HT-29 (cell line): Measurements from ENCODE around the gene SDR42E1. TPM values are rescaled to one million over a fixed set of nuclear protein-coding genes. Genes with fewer than 3 reads are reported as not detected.
"Not testable (repeated sequence)": the region's sequence is repeated elsewhere in the genome, so short reads cannot be mapped to it uniquely, and the experiment has no call there.

Source experiments
- DNase-seq: peaks from one replicate; pipeline ENCODE4 v3.0.0-alpha.2; 2015; ENCODE audit warnings: low spot score
- total RNA-seq: library from RNA; depleted of rRNA; stranded (reverse); fragments of >200 nt; shearing (Covaris generic); gene quantifications from 2 replicates; pipeline ENCODE4 v1.2.3, GENCODE V29; 2014

Gene SDR42E1
- total RNA-seq, 1 experiment from 2014 or later, result 10.2 TPM

DNA sequence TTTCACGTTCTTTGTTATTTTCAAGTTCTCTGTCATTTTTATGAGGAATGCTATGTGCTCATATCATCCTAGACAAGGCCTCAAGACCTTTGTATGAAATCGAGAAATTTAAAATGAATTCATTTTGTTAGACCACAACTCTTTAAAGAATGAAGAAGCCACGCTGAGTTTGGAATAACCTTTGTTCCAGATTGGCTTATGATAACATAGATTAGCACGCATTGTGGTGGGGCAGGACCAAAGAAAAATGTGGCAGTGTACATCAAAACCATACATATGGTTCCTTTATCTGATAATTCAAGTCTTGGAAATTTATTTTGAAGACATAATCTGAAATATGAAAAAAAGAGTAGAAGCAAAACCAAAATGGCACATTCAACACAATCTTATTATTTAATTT, 26.0 kb upstream of the SDR42E1 start:
- no peak for DNase-seq

DNA sequence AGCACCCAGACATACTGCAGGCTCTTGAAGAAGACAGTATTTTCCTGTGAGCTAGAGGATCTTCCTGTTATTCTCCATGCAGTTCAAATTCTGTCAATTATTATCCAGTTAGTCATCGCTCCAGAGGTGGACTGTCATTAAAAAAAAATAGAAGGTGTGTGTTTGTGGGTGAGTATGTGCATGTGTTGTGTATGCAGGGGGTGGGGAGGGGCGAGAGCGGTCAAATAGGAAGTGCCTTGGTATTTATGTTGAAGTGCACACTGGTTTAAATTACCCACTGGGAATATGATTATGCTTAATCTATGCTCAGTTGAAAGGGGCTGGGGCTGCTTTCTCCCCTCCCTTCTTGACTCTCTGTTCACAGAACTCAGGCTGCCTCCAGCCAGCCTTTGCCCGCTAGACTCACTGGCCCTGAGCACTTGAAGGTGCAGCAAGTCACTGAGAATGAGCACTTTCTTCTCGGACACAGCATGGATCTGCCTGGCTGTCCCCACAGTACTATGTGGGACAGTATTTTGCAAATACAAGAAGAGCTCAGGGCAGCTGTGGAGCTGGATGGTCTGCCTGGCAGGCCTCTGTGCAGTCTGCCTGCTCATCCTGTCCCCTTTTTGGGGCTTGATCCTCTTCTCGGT, 23.8 kb upstream of the SDR42E1 start, which contains the start of gene HSD17B2:
Gene HSD17B2 (plus strand): TSS at position 273 of the 632 bp plus-strand sequence. CDS start 172 bp downstream, at position 445.
- DNase-seq, result peak; percentile 87

DNA sequence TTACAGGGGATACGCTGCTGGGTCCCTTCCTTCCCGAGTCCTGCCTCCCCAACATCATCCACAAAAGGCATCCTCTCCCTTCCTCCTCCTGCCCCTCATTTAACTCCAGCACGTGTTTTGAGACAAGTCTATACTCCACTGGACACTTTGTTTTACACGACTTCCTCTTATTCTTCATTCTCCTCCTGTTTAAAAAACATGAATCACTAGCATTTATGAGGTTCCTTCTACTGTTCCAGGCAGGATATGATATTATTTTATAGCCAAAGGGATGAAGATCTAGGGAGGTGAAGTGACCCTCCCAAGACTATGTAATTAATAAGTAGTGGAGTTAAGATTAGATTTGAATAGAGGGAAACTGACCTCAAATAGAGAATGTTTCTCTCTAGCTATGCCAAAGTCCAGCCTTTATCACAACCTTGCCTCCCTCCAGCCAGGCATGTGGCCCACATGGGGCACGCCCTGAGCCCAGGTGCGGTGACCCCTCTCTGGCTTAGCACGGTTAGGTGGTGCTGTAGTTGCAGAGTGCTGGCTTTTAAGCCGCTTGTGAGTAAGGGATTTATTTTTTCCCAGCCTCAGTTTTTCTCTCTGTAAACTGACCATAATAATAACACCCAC, 22.5 kb upstream of the SDR42E1 start:
- peak; percentile 62 for DNase-seq

DNA sequence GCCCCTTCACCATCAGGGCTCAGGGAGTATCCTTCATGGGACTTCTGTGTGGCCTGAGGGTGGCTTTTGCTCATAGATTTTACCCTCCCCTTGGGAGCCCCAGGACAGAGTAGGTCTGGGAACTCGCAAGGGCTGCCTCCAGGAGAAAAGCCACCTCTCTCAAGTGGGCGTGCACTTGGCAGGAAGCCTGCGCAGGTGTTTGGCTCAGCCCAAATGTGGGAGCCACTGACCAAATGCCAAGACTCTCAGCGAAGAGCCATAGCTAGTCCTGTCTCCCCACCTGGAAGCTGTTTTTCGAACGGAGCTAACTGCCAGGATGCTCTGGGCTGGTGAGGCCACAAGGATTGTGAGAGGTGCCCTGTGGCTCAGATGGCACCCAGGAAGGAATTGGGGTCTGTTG, 21.7 kb upstream of the SDR42E1 start:
- DNase-seq, result peak; percentile 72

DNA sequence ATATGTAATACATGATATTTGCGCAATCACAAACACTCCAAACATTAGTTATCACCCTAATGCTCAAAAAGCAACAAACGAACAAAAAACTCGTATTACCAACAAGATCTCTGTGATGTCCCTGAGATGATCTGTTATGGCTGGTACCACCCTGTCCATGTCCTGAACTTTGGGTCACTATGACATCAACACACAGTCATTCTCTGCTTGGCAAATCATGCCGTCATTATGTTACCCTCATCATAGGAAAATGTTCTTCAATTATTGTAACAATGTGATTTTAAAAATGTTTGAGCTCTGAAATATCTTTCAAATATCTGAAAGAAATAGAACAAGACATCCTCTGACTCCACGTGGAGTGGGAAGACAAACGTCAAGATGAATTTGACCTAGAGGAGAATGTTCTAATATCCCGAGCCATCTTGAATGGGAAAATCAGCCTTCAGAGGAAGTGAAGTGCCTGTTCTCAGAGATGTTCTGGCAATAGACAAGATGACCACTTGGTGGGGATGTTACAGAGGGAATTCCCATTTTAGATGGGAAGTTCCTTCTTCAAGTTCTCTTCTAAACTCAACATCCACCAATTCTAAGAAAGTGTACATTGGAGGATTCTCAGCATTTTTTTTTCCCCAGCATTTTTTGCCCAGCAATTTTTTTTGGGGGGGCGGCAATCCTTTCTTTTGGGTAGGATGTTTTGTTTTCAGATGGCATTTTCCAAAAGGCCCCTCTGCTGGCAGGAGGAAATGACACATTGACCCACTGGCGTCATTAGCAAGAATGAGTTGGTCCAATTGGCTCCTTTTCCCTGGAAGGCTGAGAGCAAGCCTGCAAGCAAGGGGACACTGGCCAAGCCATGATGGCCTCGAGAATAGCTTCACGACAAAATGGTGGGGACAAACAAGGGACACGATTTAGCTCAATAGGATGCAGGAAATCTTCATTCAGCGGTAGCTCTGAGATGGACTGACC, 20.1 kb upstream of the SDR42E1 start:
- peak; percentile 78 for DNase-seq

DNA sequence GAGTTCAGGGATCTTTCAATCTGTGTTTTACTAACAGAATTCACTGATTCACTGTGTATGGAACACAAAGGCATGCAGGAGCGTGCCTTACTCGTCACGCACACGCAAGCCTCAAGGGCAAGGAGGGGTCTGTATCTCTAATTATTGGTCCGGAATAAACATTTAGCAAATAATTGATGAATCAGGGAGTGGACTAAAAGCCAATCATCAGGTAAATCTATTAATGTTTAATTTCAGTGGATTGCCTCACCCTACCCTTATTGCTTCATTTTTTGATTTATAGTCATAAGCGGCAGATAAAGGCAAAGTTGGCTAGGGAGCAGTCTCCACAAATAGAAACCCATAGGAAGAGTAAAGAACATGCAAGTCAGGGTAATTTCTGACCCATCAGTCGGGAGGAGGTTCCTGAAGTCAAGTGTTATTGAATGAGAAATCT, 16.4 kb upstream of the SDR42E1 start:
- DNase-seq, result peak; percentile 81

DNA sequence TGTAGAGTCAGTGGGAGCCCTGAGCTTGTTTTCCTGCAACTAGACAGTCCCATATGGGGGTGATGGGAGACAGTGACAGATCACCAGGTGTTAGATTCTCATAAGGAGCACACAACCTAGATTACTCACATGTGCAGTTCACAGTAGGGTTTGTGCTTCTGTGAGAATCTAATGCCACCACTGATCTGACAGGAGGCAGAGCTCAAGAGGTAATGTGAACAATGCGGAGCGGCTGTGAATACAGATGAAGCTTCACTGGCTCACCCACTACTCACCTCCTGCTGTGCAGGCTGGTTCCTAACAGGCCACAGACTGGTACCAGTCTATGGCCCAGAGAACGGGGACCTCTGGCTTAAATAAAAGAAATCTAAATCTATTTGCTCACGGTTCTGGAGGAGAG, 13.6 kb upstream of the SDR42E1 start:
- DNase-seq, result no peak

DNA sequence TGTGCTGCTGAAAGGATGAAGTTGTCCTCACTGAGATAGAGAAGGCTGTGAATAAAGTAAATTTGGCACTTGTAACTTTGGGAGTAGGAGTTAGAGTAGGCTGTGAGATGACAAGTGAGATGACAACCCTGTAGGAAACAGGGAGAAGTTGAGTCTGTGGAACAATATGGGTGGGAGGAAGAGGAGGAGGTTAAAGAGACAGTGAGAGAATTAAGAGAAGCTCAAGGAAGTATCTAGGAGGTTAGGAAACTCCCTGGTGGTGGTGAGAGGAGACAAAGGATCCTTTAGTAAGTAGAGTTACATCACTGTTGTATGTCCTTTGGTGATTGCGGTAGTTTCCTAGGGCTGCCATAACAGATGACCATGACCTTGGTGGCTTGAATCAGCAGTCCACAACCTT, 13.0 kb upstream of the SDR42E1 start:
- DNase-seq, result no peak

DNA sequence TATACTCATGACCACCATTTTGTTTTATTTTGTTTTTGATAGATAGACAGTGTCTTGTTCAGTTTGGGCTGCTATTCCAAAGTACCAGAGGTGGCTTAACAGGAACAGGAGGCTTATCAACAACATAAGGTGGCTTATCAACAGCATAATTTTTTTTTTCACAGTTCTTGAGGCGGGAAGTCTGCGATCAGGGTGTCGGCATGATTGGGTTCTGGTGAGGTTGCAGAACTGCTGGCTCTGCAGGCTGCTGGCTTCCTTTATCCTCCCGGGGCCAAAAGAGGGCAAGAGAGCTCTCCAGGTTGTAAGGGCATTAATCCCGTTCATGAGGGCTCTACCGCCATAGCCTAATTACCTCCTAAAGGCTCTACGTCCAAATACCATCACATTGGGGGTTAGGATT, 11.9 kb upstream of the SDR42E1 start:
- no peak for DNase-seq

DNA sequence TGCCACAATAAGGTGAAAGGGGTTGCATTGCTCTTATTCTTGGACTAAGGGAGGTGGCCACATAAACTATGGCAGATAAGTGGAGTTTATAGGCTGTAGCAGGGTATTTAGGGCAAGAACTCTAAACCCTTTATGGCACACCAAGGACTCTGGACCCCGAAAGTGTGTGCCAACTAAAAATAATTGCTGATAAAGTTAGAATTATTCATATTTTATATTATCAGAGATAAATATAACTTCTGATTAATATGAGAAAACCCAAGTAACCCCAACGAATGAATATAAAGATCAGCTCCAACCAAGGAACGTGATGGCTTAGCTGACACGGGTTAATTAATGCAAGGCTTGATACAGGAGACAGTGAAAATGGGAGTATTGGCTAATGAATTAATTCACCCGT, 8.8 kb upstream of the SDR42E1 start:
- no peak for DNase-seq

DNA sequence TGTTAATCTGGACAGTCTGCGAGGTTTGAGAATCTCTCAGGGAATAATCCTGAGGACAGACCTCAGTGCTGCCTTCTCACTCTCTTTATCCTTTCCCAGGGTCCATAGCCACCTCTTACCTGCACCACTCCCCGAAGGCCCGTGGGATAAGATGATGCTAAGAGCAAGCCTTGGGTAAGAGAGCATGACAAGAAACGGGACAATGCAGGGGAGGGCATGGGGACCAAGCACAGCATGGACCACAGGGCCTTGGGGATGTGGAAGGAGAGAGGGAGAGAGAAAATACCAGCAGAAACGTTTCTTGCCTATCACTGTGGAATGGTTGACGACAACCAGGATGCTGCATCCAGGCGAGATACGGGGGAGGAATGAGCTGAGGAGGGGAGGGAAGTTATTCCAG, 8.3 kb upstream of the SDR42E1 start:
- no peak for DNase-seq

DNA sequence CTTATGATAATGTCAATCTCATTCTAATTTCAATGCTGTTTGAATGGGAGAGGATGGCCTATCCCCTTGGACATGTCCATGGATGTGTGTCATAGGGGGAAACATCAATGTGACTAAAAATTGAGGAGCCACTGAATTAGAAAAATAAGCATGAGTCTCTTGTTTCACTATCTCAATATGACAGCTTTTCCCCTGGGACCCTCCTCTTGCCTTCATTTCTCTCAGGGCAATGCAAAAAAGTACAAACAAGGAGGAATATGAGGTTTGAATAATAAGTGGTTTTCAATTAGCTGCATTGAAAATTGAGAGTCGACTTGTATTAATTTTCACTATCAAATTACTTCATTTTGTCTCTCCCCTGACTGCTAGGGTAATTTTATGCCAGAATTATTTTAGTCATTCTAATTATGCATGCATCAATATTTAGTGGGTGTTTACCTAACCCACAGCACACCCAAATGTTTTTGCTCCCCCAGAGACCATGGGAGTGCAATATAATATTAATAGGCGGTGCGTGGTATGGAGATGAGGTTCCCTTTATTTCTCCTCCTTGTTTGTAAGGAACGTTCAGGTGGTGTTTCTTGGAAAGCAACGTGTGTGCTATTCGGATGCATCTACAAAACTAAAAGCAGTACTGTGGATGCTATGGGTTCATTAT, 6.8 kb upstream of the SDR42E1 start:
- DNase-seq, result no peak

DNA sequence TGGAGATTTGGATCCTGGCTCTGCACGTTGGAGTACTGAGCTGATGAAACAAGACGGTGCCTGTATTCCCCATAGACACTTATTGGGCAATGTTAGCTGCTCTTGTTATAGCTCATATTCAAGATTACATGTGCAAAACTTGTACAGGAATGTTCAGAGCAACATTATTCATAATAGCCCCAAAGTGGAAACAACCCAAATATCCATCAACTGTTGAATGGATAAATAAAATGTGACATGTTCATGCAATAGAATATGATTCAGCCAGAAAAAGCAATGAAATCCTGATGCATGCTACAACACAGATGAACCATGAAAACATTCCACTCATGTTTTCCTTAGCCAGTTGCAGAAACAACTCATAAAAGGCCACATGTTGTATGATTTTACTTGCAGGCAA, 5.7 kb upstream of the SDR42E1 start:
- no peak for DNase-seq

DNA sequence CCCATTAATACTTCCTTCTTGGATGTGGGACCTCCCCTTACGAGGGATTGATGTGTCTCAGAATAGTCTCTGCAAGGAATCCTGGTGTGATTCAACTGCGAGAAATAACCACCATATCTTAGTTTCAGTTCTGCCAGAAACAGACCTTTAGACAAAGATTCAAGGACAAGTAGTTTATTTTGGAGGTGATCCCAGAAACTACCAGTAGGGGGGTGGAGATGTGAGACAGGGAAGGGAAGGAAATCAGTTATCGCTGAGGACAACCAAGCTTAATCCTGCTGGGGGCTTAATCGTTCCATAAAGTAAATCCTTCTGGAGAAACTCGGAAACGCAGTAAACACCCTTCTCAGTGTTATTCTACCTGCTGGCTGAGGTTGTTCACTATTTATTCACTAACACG, 5.0 kb upstream of the SDR42E1 start:
- DNase-seq, result peak; percentile 60

DNA sequence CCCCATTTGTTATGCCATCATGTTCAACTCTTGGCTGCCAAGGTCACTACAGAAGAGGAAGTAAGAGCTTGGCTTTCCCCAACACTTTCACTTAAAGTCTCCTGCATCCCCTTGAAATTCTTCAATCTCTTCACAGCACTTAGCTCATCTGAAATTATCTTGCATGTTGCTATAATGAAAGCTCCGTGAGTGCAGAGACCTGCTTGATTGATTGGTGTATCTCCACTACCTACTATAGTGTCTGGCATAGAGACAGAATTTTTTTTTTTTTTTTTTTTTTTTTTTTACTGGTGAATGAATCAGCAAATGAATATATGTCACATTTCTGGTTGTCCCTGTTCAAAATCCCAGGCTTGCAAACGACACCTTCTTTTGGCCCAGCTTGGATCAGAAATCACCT, 1.9 kb upstream of the SDR42E1 start:
- no peak for DNase-seq

DNA sequence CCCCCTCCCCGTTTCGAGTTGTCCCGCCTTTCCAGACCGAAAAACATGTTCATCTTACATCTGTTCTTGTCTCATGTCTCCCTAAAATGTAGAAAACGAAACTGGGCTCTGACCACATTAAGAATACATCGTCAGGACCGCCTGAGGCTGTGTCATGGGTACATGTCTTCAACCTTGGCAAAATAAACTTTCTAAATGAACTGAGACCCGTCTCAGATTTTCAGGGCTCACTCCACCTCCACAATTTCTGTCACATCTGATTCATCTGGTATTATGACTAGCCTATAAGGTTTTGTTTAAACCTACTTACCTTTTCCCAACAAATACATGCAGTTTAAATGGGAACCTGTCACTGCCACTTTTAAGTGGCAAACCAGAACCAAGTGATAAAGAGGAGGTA, 621 bp downstream of the SDR42E1 start:
- no peak for DNase-seq

DNA sequence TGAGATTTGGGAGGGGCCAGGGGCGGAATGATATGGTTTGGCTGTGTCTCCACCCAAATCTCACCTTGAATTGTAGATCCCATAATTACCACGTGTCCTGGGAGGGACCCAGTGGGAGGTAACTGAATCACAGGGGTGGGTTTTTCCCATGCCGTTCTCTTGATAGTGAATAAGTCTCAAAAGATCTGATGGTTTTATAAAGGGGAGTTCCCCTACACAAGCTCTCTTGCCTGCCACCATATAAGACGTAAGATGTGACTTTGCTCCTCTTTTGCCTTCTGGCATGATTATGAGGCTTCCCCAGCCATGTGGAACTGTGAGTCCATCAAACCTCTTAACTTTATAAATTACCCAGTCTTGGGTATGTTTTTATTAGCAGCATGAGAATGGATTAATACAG, 1.5 kb downstream of the SDR42E1 start:
- not testable (repeated sequence) for DNase-seq

DNA sequence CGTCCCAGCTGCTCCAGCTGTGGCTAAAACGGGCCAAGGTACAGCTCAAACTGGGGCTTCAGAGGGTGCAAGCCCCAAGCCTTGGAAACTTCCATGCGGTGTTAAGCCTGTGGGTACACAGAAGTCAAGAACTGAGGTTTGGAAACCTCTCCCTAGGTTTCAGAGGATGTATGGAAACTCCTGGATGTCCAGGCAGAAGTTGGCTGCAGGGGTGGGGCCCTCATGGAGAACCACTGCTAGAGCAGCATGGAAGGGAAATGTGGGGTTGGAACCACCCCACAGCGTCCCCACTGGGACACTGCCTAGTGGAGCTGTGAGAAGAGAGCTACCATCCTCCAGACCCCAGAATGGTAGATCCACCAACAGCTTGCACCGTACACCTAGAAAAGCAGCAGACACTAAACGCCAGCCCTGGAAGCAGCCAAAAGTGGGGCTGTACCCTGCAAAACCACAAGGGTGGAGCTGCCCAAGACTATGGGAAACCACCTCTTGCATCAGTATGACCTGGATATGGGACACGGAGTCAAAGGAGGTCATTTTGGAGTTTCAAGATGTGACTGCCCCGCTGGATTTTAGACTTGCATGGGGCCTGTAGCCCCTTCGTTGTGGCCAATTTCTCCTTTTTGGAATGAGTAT, 2.2 kb downstream of the SDR42E1 start:
- DNase-seq, result no peak

DNA sequence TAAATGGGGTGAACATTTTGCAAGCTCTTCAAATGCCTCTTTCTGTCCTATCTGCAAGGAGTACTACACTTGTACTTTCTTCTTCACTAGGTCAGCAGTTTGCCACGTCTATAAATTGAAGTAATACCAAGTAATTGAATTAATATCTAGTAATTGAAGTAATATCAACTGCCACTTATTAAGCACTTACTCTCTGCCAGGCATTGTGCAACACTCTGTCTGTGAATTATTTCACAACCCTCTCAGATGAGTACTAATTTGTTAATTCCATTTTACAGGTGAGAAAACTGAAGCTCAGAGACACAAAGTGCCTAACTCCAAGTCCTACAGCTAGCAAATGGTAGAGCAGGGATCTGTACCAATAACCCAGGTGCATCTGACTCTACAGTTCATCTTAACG, 4.1 kb downstream of the SDR42E1 start:
- no peak for DNase-seq

DNA sequence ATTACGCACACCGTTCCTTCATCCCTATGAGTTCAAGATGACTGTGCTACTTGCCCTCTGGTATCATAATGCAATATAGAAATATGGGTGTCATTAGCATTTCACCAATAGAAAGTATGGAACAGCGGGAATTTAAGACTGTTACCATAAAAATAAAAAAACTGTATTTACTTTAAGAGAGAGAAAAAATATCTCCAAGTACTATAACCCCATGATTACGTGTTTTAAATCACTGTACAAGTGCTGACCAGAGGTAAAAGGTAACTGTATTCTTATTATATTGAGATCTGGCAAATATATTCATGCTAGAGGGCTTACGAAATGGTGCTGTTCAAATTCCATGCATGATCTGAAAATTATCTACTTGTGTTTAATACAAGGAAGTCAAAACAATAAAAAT, 5.2 kb downstream of the SDR42E1 start:
- no peak for DNase-seq
